GM23338 (cell line): ENCODE results near the gene DYNLRB1. TPM values are rescaled to one million over a fixed set of nuclear protein-coding genes. Genes with fewer than 3 reads are reported as not detected.

Experiments
- ATAC-seq: fragments of 200-7000 bp; cut with Tn5 transposase; 3 replicates; pipeline ENCODE4 v1.9.1; 2020
- DNase-seq: peaks from one replicate; pipeline ENCODE4 v3.0.0-alpha.2; 2015; ENCODE audit warnings: low spot score
- H2AFZ ChIP-seq: fragments of 200-600 bp; sonication (generic); 2 replicates; pipeline ENCODE4 v1.8.0; 2016; ENCODE audit warnings: antibody characterized with exemption, mild to moderate bottlenecking, moderate library complexity
- H3F3A ChIP-seq: fragments of 200-600 bp; sonication (generic); replicated peaks from 2 replicates; pipeline ENCODE4 v1.8.0; 2017; ENCODE audit warnings: antibody characterized with exemption, mixed run types, low read depth
- H3K27ac ChIP-seq: fragments of 200-600 bp; sonication (generic); 2 replicates; pipeline ENCODE4 v1.6.1; 2016; ENCODE audit warnings: low read depth
- H3K27me3 ChIP-seq: fragments of 200-600 bp; sonication (generic); 2 replicates; pipeline ENCODE4 v1.8.0; 2016; ENCODE audit warnings: mild to moderate bottlenecking, mixed run types, moderate library complexity; ENCODE audit not compliant: insufficient read depth
- H3K36me3 ChIP-seq: fragments of 200-600 bp; sonication (generic); 2 replicates; pipeline ENCODE4 v1.8.0; 2016; ENCODE audit warnings: mild to moderate bottlenecking; ENCODE audit not compliant: insufficient read depth
- H3K4me1 ChIP-seq: fragments of 200-600 bp; sonication (generic); 2 replicates; pipeline ENCODE4 v1.8.0; 2016; ENCODE audit warnings: mild to moderate bottlenecking, moderate library complexity; ENCODE audit not compliant: insufficient read depth
- H3K4me2 ChIP-seq: fragments of 200-600 bp; sonication (generic); 2 replicates; pipeline ENCODE4 v1.7.1; 2017; ENCODE audit warnings: mixed run types
- H3K4me3 ChIP-seq: fragments of 200-600 bp; sonication (generic); 2 replicates; pipeline ENCODE4 v1.6.1; 2016; ENCODE audit warnings: mixed run types
- H3K79me2 ChIP-seq: fragments of 200-600 bp; sonication (generic); replicated peaks from 2 replicates; pipeline ENCODE4 v1.8.0; 2017; ENCODE audit warnings: mild to moderate bottlenecking; ENCODE audit not compliant: insufficient read depth
- H3K9me2 ChIP-seq: fragments of 200-600 bp; sonication (generic); 2 replicates; pipeline ENCODE4 v1.8.0; 2017; ENCODE audit not compliant: insufficient read depth
- H4K20me1 ChIP-seq: fragments of 200-600 bp; sonication (generic); replicated peaks from 2 replicates; pipeline ENCODE4 v1.8.0; 2017; ENCODE audit warnings: mild to moderate bottlenecking; ENCODE audit not compliant: insufficient read depth
- H3K27ac Mint-ChIP-seq: 2 replicates; pipeline ENCODE4 v1.8.0; 2020; ENCODE audit warnings: inconsistent platforms, mild to moderate bottlenecking, moderate library complexity, mixed read lengths
- H3K27me3 Mint-ChIP-seq: 3 replicates; pipeline ENCODE4 v1.8.0; 2022; ENCODE audit warnings: low read depth, mild to moderate bottlenecking, moderate library complexity, mixed read lengths, inconsistent platforms; ENCODE audit not compliant: insufficient read depth, poor library complexity
- H3K36me3 Mint-ChIP-seq: 3 replicates; pipeline ENCODE4 v1.8.0; 2021; ENCODE audit warnings: low read depth, mild to moderate bottlenecking, inconsistent platforms, moderate library complexity, mixed read lengths
- H3K4me1 Mint-ChIP-seq: 3 replicates; pipeline ENCODE4 v1.8.0; 2020; ENCODE audit warnings: mild to moderate bottlenecking, inconsistent platforms, mixed read lengths
- H3K4me3 Mint-ChIP-seq: 3 replicates; pipeline ENCODE4 v1.8.0; 2021; ENCODE audit warnings: moderate library complexity, mild to moderate bottlenecking, inconsistent platforms, mixed read lengths
- H3K9me3 Mint-ChIP-seq: 3 replicates; pipeline ENCODE4 v1.8.0; 2020; ENCODE audit warnings: moderate library complexity, mild to moderate bottlenecking, inconsistent platforms, mixed read lengths
- CREB1 ChIP-seq: fragments of 250-450 bp; sonication (Bioruptor Pico); IDR thresholded peaks from 2 replicates; pipeline ENCODE4 v1.5.0; 2020; ENCODE audit warnings: low read depth, mild to moderate bottlenecking, moderate library complexity
- EZH2 ChIP-seq: fragments of 200-600 bp; sonication (generic); IDR thresholded peaks from one replicate; pipeline ENCODE4 v1.8.0; 2017; ENCODE audit warnings: antibody characterized with exemption, mild to moderate bottlenecking, low read depth; ENCODE audit not compliant: unreplicated experiment
- EZH2phosphoT487 ChIP-seq: fragments of 200-600 bp; sonication (generic); IDR thresholded peaks from one replicate; pipeline ENCODE4 v1.8.1; 2018; ENCODE audit warnings: antibody characterized with exemption; ENCODE audit not compliant: unreplicated experiment
- JUNB ChIP-seq: IDR thresholded peaks from one replicate; pipeline ENCODE4 v1.6.1; 2016; ENCODE audit warnings: antibody characterized with exemption; ENCODE audit not compliant: unreplicated experiment
- NANOG ChIP-seq: IDR thresholded peaks from 2 replicates; pipeline ENCODE4 v1.6.1; 2016; ENCODE audit warnings: antibody characterized with exemption, borderline replicate concordance
- POLR2AphosphoS5 ChIP-seq: IDR thresholded peaks from 2 replicates; pipeline ENCODE4 v1.6.1; 2016; ENCODE audit warnings: antibody characterized with exemption, low read depth
- REST ChIP-seq: IDR thresholded peaks from one replicate; pipeline ENCODE4 v1.6.1; 2018; ENCODE audit warnings: antibody characterized with exemption; ENCODE audit not compliant: unreplicated experiment
- STAT1 ChIP-seq: IDR thresholded peaks from one replicate; pipeline ENCODE4 v1.6.1; 2016; ENCODE audit warnings: antibody characterized with exemption; ENCODE audit not compliant: unreplicated experiment
- ZNF114 ChIP-seq: fragments of 250-450 bp; sonication (Bioruptor Pico); IDR thresholded peaks from 2 replicates; pipeline ENCODE4 v1.5.0; 2020; ENCODE audit warnings: mild to moderate bottlenecking, moderate library complexity
- ZNF331 ChIP-seq: fragments of 250-450 bp; sonication (Bioruptor Pico); IDR thresholded peaks from 2 replicates; pipeline ENCODE4 v1.5.0; 2020; ENCODE audit warnings: low read depth, mild to moderate bottlenecking, moderate library complexity
- polyA plus RNA-seq: library from polyadenylated mRNA; unstranded; fragments of >200 nt; fragmentation: Nextera tagmentation; extraction: Ambion mirVana; gene quantifications from 2 replicates; pipeline ENCODE4 v1.2.1, GENCODE V29; 2016
- total RNA-seq: library from RNA; depleted of rRNA; stranded (reverse); fragments of >200 nt; shearing (Covaris generic); gene quantifications from 2 replicates; pipeline ENCODE4 v1.2.3, GENCODE V29; 2014
- TF ChIP-seq, protein P1 (sequence below): fragments of 250-450 bp; sonication (Bioruptor Pico); IDR thresholded peaks from 2 replicates; pipeline ENCODE4 v1.5.0; 2020; ENCODE audit warnings: mild to moderate bottlenecking, moderate library complexity
- TF ChIP-seq, protein P2 (sequence below): IDR thresholded peaks from 2 replicates; pipeline ENCODE4 v1.6.1; 2016; ENCODE audit warnings: antibody characterized with exemption
- TF ChIP-seq, protein P3 (sequence below), 2 experiments: fragments of 200-600 bp in 1 of 2; sonication (generic) in 1 of 2; conservative IDR thresholded peaks; 2 replicates each; pipeline versions ENCODE4 v1.5.1 to v1.6.1; 2016 to 2017; ENCODE audit warnings: antibody characterized with exemption in 2 of 2, low read depth in 2 of 2, mild to moderate bottlenecking in 2 of 2, moderate library complexity in 1 of 2

The DYNLRB1 gene
- total and polyA plus RNA-seq, 2 experiments from 2014 or later = 107 to 376 TPM

GRCh38 chr20:34532756-34533155 is 16.5 kb downstream of the DYNLRB1 start:
- H2AFZ ChIP-seq = no peak overlapping the region
- no peaks in the 10 kb centered on the region for H3K79me2 ChIP-seq
- TF ChIP-seq EZH2 (no peak), ZNF114 (CRISPR knock-in tag) (no peak), JUNB (no peak), REST (no peak), NANOG (no peak), EZH2phosphoT487 (no peak), ZNF331 (CRISPR knock-in tag) (no peak), STAT1 (no peak), CREB1 (CRISPR knock-in tag) (no peak), POLR2AphosphoS5 (no peak)
- TF ChIP-seq, protein P1, sequence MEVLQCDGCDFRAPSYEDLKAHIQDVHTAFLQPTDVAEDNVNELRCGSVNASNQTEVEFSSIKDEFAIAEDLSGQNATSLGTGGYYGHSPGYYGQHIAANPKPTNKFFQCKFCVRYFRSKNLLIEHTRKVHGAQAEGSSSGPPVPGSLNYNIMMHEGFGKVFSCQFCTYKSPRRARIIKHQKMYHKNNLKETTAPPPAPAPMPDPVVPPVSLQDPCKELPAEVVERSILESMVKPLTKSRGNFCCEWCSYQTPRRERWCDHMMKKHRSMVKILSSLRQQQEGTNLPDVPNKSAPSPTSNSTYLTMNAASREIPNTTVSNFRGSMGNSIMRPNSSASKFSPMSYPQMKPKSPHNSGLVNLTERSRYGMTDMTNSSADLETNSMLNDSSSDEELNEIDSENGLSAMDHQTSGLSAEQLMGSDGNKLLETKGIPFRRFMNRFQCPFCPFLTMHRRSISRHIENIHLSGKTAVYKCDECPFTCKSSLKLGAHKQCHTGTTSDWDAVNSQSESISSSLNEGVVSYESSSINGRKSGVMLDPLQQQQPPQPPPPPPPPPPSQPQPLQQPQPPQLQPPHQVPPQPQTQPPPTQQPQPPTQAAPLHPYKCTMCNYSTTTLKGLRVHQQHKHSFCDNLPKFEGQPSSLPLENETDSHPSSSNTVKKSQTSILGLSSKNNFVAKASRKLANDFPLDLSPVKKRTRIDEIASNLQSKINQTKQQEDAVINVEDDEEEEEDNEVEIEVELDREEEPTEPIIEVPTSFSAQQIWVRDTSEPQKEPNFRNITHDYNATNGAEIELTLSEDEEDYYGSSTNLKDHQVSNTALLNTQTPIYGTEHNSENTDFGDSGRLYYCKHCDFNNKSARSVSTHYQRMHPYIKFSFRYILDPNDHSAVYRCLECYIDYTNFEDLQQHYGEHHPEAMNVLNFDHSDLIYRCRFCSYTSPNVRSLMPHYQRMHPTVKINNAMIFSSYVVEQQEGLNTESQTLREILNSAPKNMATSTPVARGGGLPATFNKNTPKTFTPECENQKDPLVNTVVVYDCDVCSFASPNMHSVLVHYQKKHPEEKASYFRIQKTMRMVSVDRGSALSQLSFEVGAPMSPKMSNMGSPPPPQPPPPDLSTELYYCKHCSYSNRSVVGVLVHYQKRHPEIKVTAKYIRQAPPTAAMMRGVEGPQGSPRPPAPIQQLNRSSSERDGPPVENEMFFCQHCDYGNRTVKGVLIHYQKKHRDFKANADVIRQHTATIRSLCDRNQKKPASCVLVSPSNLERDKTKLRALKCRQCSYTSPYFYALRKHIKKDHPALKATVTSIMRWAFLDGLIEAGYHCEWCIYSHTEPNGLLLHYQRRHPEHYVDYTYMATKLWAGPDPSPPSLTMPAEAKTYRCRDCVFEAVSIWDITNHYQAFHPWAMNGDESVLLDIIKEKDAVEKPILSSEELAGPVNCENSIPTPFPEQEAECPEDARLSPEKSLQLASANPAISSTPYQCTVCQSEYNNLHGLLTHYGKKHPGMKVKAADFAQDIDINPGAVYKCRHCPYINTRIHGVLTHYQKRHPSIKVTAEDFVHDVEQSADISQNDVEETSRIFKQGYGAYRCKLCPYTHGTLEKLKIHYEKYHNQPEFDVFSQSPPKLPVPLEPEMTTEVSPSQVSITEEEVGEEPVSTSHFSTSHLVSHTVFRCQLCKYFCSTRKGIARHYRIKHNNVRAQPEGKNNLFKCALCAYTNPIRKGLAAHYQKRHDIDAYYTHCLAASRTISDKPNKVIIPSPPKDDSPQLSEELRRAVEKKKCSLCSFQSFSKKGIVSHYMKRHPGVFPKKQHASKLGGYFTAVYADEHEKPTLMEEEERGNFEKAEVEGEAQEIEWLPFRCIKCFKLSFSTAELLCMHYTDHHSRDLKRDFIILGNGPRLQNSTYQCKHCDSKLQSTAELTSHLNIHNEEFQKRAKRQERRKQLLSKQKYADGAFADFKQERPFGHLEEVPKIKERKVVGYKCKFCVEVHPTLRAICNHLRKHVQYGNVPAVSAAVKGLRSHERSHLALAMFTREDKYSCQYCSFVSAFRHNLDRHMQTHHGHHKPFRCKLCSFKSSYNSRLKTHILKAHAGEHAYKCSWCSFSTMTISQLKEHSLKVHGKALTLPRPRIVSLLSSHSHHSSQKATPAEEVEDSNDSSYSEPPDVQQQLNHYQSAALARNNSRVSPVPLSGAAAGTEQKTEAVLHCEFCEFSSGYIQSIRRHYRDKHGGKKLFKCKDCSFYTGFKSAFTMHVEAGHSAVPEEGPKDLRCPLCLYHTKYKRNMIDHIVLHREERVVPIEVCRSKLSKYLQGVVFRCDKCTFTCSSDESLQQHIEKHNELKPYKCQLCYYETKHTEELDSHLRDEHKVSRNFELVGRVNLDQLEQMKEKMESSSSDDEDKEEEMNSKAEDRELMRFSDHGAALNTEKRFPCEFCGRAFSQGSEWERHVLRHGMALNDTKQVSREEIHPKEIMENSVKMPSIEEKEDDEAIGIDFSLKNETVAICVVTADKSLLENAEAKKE = no peak
- TF ChIP-seq, protein P2, sequence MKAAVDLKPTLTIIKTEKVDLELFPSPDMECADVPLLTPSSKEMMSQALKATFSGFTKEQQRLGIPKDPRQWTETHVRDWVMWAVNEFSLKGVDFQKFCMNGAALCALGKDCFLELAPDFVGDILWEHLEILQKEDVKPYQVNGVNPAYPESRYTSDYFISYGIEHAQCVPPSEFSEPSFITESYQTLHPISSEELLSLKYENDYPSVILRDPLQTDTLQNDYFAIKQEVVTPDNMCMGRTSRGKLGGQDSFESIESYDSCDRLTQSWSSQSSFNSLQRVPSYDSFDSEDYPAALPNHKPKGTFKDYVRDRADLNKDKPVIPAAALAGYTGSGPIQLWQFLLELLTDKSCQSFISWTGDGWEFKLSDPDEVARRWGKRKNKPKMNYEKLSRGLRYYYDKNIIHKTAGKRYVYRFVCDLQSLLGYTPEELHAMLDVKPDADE = no peak
- TF ChIP-seq, protein P3, sequence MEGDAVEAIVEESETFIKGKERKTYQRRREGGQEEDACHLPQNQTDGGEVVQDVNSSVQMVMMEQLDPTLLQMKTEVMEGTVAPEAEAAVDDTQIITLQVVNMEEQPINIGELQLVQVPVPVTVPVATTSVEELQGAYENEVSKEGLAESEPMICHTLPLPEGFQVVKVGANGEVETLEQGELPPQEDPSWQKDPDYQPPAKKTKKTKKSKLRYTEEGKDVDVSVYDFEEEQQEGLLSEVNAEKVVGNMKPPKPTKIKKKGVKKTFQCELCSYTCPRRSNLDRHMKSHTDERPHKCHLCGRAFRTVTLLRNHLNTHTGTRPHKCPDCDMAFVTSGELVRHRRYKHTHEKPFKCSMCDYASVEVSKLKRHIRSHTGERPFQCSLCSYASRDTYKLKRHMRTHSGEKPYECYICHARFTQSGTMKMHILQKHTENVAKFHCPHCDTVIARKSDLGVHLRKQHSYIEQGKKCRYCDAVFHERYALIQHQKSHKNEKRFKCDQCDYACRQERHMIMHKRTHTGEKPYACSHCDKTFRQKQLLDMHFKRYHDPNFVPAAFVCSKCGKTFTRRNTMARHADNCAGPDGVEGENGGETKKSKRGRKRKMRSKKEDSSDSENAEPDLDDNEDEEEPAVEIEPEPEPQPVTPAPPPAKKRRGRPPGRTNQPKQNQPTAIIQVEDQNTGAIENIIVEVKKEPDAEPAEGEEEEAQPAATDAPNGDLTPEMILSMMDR (conservative IDR thresholded peaks at IDR 0.05; ENCODE audit: low read depth in 2 of 2) = no peak
- H3K4me2 ChIP-seq = no peak overlapping the region
- Mint-ChIP-seq H3K4me1 (no peaks in the 10 kb centered on the region), H3K27ac (no peak overlapping the region), H3K36me3 (peaks cover 62% of the 10 kb centered on the region), H3K9me3 (no peaks in the 10 kb centered on the region), H3K27me3 (peaks cover 3% of the 10 kb centered on the region), H3K4me3 (no peak overlapping the region)
- no peak overlapping the region for H3K27ac ChIP-seq
- H3K4me1 ChIP-seq = no peaks in the 10 kb centered on the region
- H3K27me3 ChIP-seq = no peaks in the 10 kb centered on the region
- H3K9me2 ChIP-seq = no peaks in the 10 kb centered on the region
- H3K4me3 ChIP-seq = no peak overlapping the region
- DNase-seq = no peak
- H4K20me1 ChIP-seq = peaks cover 1% of the 10 kb centered on the region
- H3K36me3 ChIP-seq = no peaks in the 10 kb centered on the region
- 0 out of 2 replicates have a peak, but pooled peaks cover 4% of the 10 kb centered on the region for H3F3A ChIP-seq
- no peak for ATAC-seq
